GM21786 (cell line): ENCODE results near the gene TSHZ2.
"Not testable (repeated sequence)": the region's sequence is repeated elsewhere in the genome, so short reads cannot be mapped to it uniquely, and the experiment has no call there.

Source experiments
- ATAC-seq: cut with Tn5 transposase; IDR thresholded peaks from one replicate; pipeline ENCODE4 v1.9.1; 2021; ENCODE audit not compliant: unreplicated experiment

TSHZ2 gene

GRCh38 chr20:53023732-53024520 lies 51.8 kb downstream of the TSHZ2 start:
- ATAC-seq: no peak

GRCh38 chr20:53024653-53025052 lies 52.5 kb downstream of the TSHZ2 start:
- ATAC-seq: not testable (repeated sequence)

- no peak for ATAC-seq
Measured at GRCh38 chr20:53027089-53027488, 54.9 kb downstream of the TSHZ2 start.

- ATAC-seq: no peak
Measured at GRCh38 chr20:53028337-53029007, 56.3 kb downstream of the TSHZ2 start.

- ATAC-seq: no peak
Measured at GRCh38 chr20:53030061-53030460, 57.9 kb downstream of the TSHZ2 start.

- ATAC-seq: no peak
Measured at GRCh38 chr20:53032046-53032445, 59.9 kb downstream of the TSHZ2 start.

GRCh38 chr20:53032478-53032932 lies 60.3 kb downstream of the TSHZ2 start:
- ATAC-seq: no peak

GRCh38 chr20:53033176-53033575 lies 61.0 kb downstream of the TSHZ2 start:
- no peak for ATAC-seq

GRCh38 chr20:53034899-53035298 lies 62.7 kb downstream of the TSHZ2 start:
- ATAC-seq: no peak

- ATAC-seq: no peak
Measured at GRCh38 chr20:53036992-53037391, 64.8 kb downstream of the TSHZ2 start.

GRCh38 chr20:53037621-53038020 lies 65.5 kb downstream of the TSHZ2 start:
- ATAC-seq: no peak

- no peak for ATAC-seq
Measured at GRCh38 chr20:53038299-53038698, 66.1 kb downstream of the TSHZ2 start.

- ATAC-seq: no peak
Measured at GRCh38 chr20:53040693-53041589, 68.8 kb downstream of the TSHZ2 start.

GRCh38 chr20:53042521-53042920 lies 70.4 kb downstream of the TSHZ2 start:
- no peak for ATAC-seq

GRCh38 chr20:53044296-53044695 lies 72.1 kb downstream of the TSHZ2 start:
- no peak for ATAC-seq

GRCh38 chr20:53045941-53046340 lies 73.8 kb downstream of the TSHZ2 start:
- no peak for ATAC-seq

- no peak for ATAC-seq
Measured at GRCh38 chr20:53047203-53047602, 75.0 kb downstream of the TSHZ2 start.

GRCh38 chr20:53048387-53048786 lies 76.2 kb downstream of the TSHZ2 start:
- no peak for ATAC-seq

- ATAC-seq: no peak
Measured at GRCh38 chr20:53050338-53050737, 78.2 kb downstream of the TSHZ2 start.

- ATAC-seq: no peak
Measured at GRCh38 chr20:53052380-53052779, 80.2 kb downstream of the TSHZ2 start.

GRCh38 chr20:53053595-53053994 lies 81.4 kb downstream of the TSHZ2 start:
- no peak for ATAC-seq
